MM.1S (cell line): ENCODE measurements around the gene GFI1.
"Not testable (repeated sequence)": the region's sequence is repeated elsewhere in the genome, so short reads cannot be mapped to it uniquely, and the experiment has no call there.

Experiments used
- DNase-seq: peaks from one replicate; pipeline ENCODE4 v3.0.0-alpha.2; 2015
- H2AFZ ChIP-seq: fragments of 300-600 bp; sonication (generic); 2 replicates; pipeline ENCODE4 v1.6.0; 2016; ENCODE audit warnings: antibody characterized with exemption, low read length
- H3F3A ChIP-seq: fragments of 300-600 bp; sonication (generic); 2 replicates; pipeline ENCODE4 v1.6.1; 2016; ENCODE audit warnings: mild to moderate bottlenecking, antibody characterized with exemption, low read length, moderate library complexity, mixed read lengths; ENCODE audit not compliant: insufficient read depth
- H3K27ac ChIP-seq: fragments of 300-600 bp; sonication (generic); 2 replicates; pipeline ENCODE4 v1.5.1; 2016; ENCODE audit warnings: mild to moderate bottlenecking, low read length
- H3K27me3 ChIP-seq: fragments of 300-600 bp; sonication (generic); replicated peaks from 2 replicates; pipeline ENCODE4 v1.6.0; 2016; ENCODE audit warnings: low read length; ENCODE audit not compliant: insufficient read depth
- H3K36me3 ChIP-seq: fragments of 300-600 bp; sonication (generic); replicated peaks from 2 replicates; pipeline ENCODE4 v1.6.1; 2016; ENCODE audit warnings: mild to moderate bottlenecking, low read length, mixed read lengths; ENCODE audit not compliant: insufficient read depth
- H3K4me1 ChIP-seq: fragments of 300-600 bp; sonication (generic); 2 replicates; pipeline ENCODE4 v1.6.1; 2016; ENCODE audit warnings: low read length, mixed read lengths
- H3K4me2 ChIP-seq: fragments of 300-600 bp; sonication (generic); 2 replicates; pipeline ENCODE4 v1.6.0; 2016; ENCODE audit warnings: low read depth, low read length
- H3K4me3 ChIP-seq: fragments of 300-600 bp; sonication (generic); 2 replicates; pipeline ENCODE4 v1.5.1; 2016; ENCODE audit warnings: low read length, mixed read lengths
- H3K79me2 ChIP-seq: fragments of 300-600 bp; sonication (generic); 2 replicates; pipeline ENCODE4 v1.6.1; 2016; ENCODE audit warnings: mixed run types, low read length, mixed read lengths
- H3K9ac ChIP-seq: fragments of 300-600 bp; sonication (generic); 2 replicates; pipeline ENCODE4 v1.6.1; 2016; ENCODE audit warnings: low read length, mixed read lengths
- H3K9me2 ChIP-seq: fragments of 300-600 bp; sonication (generic); replicated peaks from 2 replicates; pipeline ENCODE4 v1.6.1; 2016; ENCODE audit warnings: mild to moderate bottlenecking, low read length, mixed read lengths; ENCODE audit not compliant: insufficient read depth
- H3K9me3 ChIP-seq: fragments of 300-600 bp; sonication (generic); replicated peaks from 2 replicates; pipeline ENCODE4 v1.6.1; 2016; ENCODE audit warnings: mild to moderate bottlenecking, low read length, mixed read lengths; ENCODE audit not compliant: insufficient read depth
- H4K20me1 ChIP-seq: fragments of 300-600 bp; sonication (generic); 2 replicates; pipeline ENCODE4 v1.6.1; 2016; ENCODE audit warnings: mild to moderate bottlenecking, low read length, moderate library complexity, mixed read lengths; ENCODE audit not compliant: insufficient read depth
- EZH2 ChIP-seq: fragments of 300-600 bp; sonication (generic); optimal IDR thresholded peaks from 2 replicates; pipeline ENCODE3; 2017; ENCODE audit warnings: low read depth, mild to moderate bottlenecking, antibody characterized with exemption, low read length, mixed read lengths
- EZH2phosphoT487 ChIP-seq: fragments of 300-600 bp; sonication (generic); IDR thresholded peaks from 2 replicates; pipeline ENCODE4 v1.6.1; 2018; ENCODE audit warnings: antibody characterized with exemption, low read length
- TF ChIP-seq, protein P1 (sequence below): fragments of 300-600 bp; sonication (generic); IDR thresholded peaks from 2 replicates; pipeline ENCODE4 v1.5.1; 2016; ENCODE audit warnings: antibody characterized with exemption, low read length, mixed read lengths

The GFI1 gene

DNA sequence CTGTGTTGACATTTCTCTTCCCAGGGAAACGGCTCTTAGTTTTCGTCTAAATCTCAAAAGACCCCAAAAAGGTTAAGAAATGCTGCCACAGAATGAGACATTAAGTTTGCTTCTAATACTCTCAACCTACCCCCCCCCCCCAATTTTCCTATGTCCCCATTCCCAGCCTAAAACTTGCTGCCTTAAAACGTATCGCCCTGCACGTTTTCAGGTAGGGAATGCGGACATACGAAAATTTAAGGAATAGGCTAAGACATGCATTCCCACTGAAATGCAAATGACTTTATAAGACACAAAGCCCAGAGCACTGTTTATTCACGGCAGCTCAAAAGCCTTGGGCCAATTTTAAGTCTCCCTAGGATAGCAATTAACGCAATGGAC, 45.4 kb downstream of the GFI1 start:
- Histone ChIP-seq H3K79me2 (no peaks in the 10 kb centered on the region), H3K27me3 (no peaks in the 10 kb centered on the region), H3K36me3 (no peaks in the 10 kb centered on the region), H3K4me2 (no peak overlapping the region), H3K4me3 (no peak overlapping the region), H3F3A (no peaks in the 10 kb centered on the region), H3K9me3 (no peaks in the 10 kb centered on the region), H3K27ac (no peak overlapping the region), H3K9me2 (no peaks in the 10 kb centered on the region), H2AFZ (no peak overlapping the region), H3K9ac (no peak overlapping the region), H3K4me1 (no peaks in the 10 kb centered on the region), H4K20me1 (no peaks in the 10 kb centered on the region)
- no peak for DNase-seq
- TF ChIP-seq, protein P1, sequence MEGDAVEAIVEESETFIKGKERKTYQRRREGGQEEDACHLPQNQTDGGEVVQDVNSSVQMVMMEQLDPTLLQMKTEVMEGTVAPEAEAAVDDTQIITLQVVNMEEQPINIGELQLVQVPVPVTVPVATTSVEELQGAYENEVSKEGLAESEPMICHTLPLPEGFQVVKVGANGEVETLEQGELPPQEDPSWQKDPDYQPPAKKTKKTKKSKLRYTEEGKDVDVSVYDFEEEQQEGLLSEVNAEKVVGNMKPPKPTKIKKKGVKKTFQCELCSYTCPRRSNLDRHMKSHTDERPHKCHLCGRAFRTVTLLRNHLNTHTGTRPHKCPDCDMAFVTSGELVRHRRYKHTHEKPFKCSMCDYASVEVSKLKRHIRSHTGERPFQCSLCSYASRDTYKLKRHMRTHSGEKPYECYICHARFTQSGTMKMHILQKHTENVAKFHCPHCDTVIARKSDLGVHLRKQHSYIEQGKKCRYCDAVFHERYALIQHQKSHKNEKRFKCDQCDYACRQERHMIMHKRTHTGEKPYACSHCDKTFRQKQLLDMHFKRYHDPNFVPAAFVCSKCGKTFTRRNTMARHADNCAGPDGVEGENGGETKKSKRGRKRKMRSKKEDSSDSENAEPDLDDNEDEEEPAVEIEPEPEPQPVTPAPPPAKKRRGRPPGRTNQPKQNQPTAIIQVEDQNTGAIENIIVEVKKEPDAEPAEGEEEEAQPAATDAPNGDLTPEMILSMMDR = no peak
- TF ChIP-seq EZH2phosphoT487 = no peak
- no peak for TF ChIP-seq EZH2

- Histone ChIP-seq H3K9me2 (no peaks in the 10 kb centered on the region), H3K4me3 (no peak overlapping the region), H3K9ac (no peak overlapping the region), H3K27me3 (no peaks in the 10 kb centered on the region), H4K20me1 (no peaks in the 10 kb centered on the region), H3F3A (no peaks in the 10 kb centered on the region), H3K9me3 (no peaks in the 10 kb centered on the region), H3K79me2 (no peaks in the 10 kb centered on the region), H2AFZ (no peak overlapping the region), H3K4me2 (no peak overlapping the region), H3K36me3 (no peaks in the 10 kb centered on the region), H3K27ac (no peak overlapping the region), H3K4me1 (no peaks in the 10 kb centered on the region)
- no peak for DNase-seq
- TF ChIP-seq, protein P1 = no peak
- no peak for TF ChIP-seq EZH2phosphoT487
- TF ChIP-seq EZH2 = no peak
These were observed 47.4 kb downstream of the GFI1 start for GRCh38 chr1:92439291-92439690.

DNA sequence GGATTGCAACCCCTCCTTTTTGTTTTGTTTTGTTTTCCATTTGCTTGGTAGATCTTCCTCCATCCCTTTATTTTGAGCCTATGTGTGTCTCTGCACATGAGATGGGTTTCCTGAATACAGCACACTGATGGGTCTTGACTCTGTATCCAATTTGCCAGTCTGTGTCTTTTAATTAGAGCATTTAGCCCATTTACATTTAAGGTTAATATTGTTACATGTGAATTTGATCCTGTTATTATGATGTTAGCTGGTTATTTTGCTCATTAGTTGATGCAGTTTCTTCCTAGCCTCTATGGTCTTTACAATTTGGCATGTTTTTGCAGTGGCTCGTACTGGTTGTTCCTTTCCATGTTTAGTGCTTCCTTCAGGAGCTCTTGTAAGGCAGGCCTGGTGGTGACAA, 52.2 kb downstream of the GFI1 start:
- not testable (repeated sequence) for H4K20me1 ChIP-seq, H3K36me3 ChIP-seq, H3F3A ChIP-seq, DNase-seq, H3K27me3 ChIP-seq, H3K4me3 ChIP-seq, H3K9me2 ChIP-seq, H3K9me3 ChIP-seq, H3K79me2 ChIP-seq, H2AFZ ChIP-seq, H3K4me1 ChIP-seq, H3K9ac ChIP-seq, H3K4me2 ChIP-seq, H3K27ac ChIP-seq

DNA sequence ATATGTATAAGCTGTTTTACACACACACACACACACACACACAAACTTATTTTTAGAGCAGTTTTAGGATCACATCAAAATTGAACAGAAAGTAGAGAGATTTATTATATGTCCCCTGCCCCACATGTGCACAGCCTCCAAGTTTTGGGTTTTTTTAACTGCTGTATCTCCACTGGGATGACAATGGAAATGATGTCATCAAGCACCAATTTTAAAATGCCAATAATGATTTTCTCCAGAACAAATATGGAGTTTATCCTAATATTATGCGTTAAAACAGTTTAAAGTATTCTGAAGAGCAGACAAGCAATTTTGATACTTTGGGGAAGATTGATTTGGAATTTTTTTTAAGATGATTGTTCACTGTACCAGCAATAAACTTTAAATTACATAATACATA, 56.7 kb downstream of the GFI1 start:
- Histone ChIP-seq H3K79me2 (no peaks in the 10 kb centered on the region), H3K9ac (no peak overlapping the region), H3K36me3 (no peaks in the 10 kb centered on the region), H3K9me2 (no peaks in the 10 kb centered on the region), H3K4me1 (no peaks in the 10 kb centered on the region), H3K27me3 (no peaks in the 10 kb centered on the region), H3F3A (no peaks in the 10 kb centered on the region), H4K20me1 (no peaks in the 10 kb centered on the region), H3K9me3 (no peaks in the 10 kb centered on the region), H2AFZ (no peak overlapping the region), H3K4me2 (no peak overlapping the region), H3K4me3 (no peak overlapping the region), H3K27ac (no peak overlapping the region)
- no peak for DNase-seq
- TF ChIP-seq EZH2phosphoT487 = no peak
- TF ChIP-seq, protein P1 = no peak
- no peak for TF ChIP-seq EZH2
